Measurements from ENCODE around the gene LSAMP.

LSAMP gene

DNA sequence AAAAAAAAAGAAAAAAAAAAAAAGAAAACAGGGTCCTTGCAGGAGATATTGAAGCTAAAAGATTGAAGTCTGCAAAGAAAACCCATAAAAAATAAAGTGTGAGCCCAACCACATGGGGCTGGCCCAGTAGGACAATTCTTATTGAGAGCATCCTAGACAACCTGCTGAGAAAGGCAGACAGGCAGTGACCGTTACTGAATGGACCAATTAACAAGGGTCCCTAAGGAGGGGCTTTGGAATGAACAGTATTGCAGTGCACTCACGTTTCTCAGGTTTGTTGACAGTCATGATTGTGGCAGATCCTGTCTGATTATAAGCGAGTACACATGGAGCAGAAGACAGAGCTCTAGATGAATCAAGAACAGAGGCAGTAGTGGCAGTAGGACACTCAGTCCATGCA, 168.6 kb downstream of the LSAMP start (continued):
- TF ChIP-seq KLF17 (tag by site-specific recombination; IDR thresholded peaks at IDR 0.05): no peak
- TF ChIP-seq ZNF626 (tag by site-specific recombination; IDR thresholded peaks at IDR 0.05): no peak
- TF ChIP-seq ZNF335 (tag by site-specific recombination; conservative IDR thresholded peaks at IDR 0.05): no peak
- no peak for TF ChIP-seq ZNF350 (tag by site-specific recombination; IDR thresholded peaks at IDR 0.05)

DNA sequence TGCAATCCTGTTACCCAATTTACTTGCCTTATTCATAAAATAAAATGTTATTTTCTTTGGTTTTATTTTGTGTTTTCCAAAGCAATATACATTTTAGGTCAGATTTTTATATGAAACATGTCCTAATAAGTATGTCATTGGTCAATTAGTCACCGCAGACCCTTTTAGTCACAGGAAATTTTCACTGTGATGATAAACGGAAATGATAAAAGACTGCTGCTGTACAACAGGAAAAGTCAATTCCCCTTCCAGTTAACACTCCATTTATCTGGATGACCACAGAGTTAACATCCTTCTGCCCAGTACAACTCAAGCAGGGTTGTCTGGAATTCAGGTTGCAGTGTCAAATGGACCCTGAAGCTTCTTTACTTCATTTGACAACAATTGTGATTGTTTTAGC, 175.2 kb downstream of the LSAMP start:
- POLR2A ChIA-PET: no interaction called here
- Histone ChIP-seq H3K4me1 (ENCODE audit: control insufficient read depth, insufficient read depth, low read length) (no peaks in the 10 kb centered on the region), H3K4me3 (ENCODE audit: low read depth, low read length) (no peak overlapping the region), H3K9me3 (ENCODE audit: control insufficient read depth, insufficient read depth, low read depth, low read length) (no peaks in the 10 kb centered on the region), H3K36me3 (ENCODE audit: control insufficient read depth in 2 of 2, insufficient read depth in 1 of 2, low read length in 2 of 2) (no peaks in the 10 kb centered on the region), H3K27ac (ENCODE audit: extremely low read depth, low read depth, low read length) (no peak overlapping the region)
- TF ChIP-seq ZNF768 (tag by site-specific recombination; IDR thresholded peaks at IDR 0.05) (no peak), ZNF221 (tag by site-specific recombination; IDR thresholded peaks at IDR 0.05; ENCODE audit: borderline replicate concordance) (no peak), ZNF707 (tag by site-specific recombination; IDR thresholded peaks at IDR 0.05) (no peak), ZNF600 (tag by site-specific recombination; IDR thresholded peaks at IDR 0.05) (no peak)
- CTCF ChIA-PET: no interaction called here

DNA sequence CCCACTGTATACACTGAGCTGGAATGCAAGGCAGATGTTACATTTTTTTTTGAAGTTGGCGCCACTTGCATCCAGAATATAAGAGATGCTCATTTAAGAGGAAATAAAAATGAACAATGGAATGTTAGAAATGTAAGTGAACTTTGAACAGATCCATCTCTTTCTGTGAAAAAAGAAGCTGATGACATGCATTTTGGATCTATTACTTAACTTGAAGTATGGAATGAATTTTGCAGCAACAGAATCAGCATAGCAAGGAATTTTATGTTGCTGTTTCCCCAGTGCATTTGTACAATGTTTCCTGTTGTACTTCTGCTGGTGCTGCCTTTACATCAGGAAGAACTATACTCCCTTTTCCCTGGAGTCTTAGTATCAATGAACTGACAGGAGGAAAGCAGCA, 178.2 kb downstream of the LSAMP start:
- H3K27ac ChIP-seq (ENCODE audit: extremely low read depth, low read depth, low read length): no peak overlapping the region
- no peaks in the 10 kb centered on the region for H3K4me1 ChIP-seq (ENCODE audit: control insufficient read depth, insufficient read depth, low read length)
- TF ChIP-seq ZNF280C (tag by site-specific recombination; IDR thresholded peaks at IDR 0.05): no peak
- TF ChIP-seq ZNF654 (tag by site-specific recombination; IDR thresholded peaks at IDR 0.05; ENCODE audit: low read depth): no peak
- TF ChIP-seq ZNF645 (tag by site-specific recombination; IDR thresholded peaks at IDR 0.05): no peak
- no peak for TF ChIP-seq ZNF214 (tag by site-specific recombination; IDR thresholded peaks at IDR 0.05; ENCODE audit: borderline replicate concordance)
- TF ChIP-seq ZNF777 (tag by site-specific recombination; IDR thresholded peaks at IDR 0.05; ENCODE audit: borderline replicate concordance): no peak
- TF ChIP-seq ZNF549 (tag by site-specific recombination; IDR thresholded peaks at IDR 0.05): no peak
- no peak for TF ChIP-seq ZNF768 (tag by site-specific recombination; IDR thresholded peaks at IDR 0.05)
- TF ChIP-seq ZNF488 (tag by site-specific recombination; IDR thresholded peaks at IDR 0.05): no peak
- no peak for TF ChIP-seq ZNF302 (tag by site-specific recombination; IDR thresholded peaks at IDR 0.05; ENCODE audit: low read depth)
- TF ChIP-seq ZSCAN30 (tag by site-specific recombination; IDR thresholded peaks at IDR 0.05): no peak
- H3K9me3 ChIP-seq (ENCODE audit: control insufficient read depth, insufficient read depth, low read depth, low read length): no peaks in the 10 kb centered on the region
- no peak overlapping the region for H3K4me3 ChIP-seq (ENCODE audit: low read depth, low read length)
- H3K36me3 ChIP-seq (ENCODE audit: control insufficient read depth in 2 of 2, insufficient read depth in 1 of 2, low read length in 2 of 2): no peaks in the 10 kb centered on the region
- ChIA-PET CTCF (no interaction called here), POLR2A (no interaction called here)
